NOMO-1 treated with dmso at 0.1 percent for 144 hours (cell line): Measurements from ENCODE around the gene HSPA12A.

Experiments
- DNase-seq: peaks from one replicate; lab custom pipeline; 2025; ENCODE audit not compliant: unreplicated experiment; lab: John Stamatoyannopoulos, UW

The HSPA12A gene

GRCh38 chr10:116669832-116670644, 72.3 kb downstream of the HSPA12A start:
- no peak for DNase-seq

DNA sequence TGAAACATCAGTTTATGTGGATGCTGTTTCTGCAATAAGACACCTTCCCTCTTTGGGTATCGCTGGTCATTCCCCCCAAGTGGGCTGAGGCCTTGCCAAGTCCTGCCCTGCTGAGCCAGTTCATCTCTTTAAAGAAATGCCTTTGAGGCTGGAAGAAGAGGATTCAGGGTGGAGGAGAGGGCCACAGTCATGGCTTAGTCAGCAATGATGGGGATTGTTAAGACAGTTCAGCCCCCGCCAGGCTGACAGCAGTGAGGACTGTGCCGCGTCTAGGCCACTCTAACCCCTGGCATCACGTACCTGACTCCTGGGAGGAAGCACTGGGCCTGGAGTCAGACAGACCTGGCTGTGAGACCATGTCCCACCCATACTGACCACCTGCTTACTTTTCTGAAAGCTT, 73.3 kb downstream of the HSPA12A start:
- DNase-seq: no peak

DNA sequence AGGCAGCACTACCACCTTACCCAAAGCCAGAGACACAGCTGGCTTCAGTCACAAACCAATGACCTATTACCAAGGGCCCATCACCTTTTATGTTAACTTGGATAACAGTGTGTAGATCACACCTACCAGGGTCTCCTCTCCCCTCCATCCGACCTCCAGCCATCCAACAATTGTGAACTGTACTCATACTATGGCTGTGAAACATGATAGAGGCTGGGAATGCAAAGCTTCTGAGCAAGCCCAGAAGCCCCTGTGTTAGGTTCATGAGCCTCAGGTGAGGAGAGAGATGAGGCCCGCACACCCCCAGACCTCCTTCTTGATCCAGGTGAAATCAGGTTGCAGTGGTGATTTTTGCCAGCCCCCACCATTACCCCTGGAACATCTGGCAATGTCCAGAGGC, 73.9 kb downstream of the HSPA12A start:
- no peak for DNase-seq

- no peak for DNase-seq
Observed at GRCh38 chr10:116668018-116668417, 74.3 kb downstream of the HSPA12A start.

- DNase-seq: no peak
Observed at GRCh38 chr10:116667484-116667883, 74.9 kb downstream of the HSPA12A start.

GRCh38 chr10:116665541-116666125, 76.7 kb downstream of the HSPA12A start:
- no peak for DNase-seq

DNA sequence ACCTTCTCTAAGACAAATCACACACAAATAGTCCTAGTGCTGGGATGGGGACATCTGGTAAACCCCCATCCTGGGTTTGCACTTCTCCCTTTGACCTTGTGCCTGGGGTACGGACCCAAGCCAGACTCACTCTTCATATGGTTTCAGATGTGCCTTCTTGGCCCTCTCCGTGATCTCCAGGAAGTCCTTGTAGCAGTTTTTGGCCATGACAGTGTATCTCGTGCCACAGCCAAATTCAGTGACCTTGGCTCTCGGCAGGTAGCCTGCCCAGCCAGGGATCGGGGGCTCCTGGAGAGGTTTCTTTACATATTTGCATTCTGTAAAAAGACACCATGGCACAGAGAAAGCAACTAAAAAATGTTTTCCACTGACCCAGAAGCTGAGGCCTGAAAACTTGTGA, 77.7 kb downstream of the HSPA12A start:
- DNase-seq: no peak

GRCh38 chr10:116663342-116663741, 79.0 kb downstream of the HSPA12A start:
- DNase-seq: no peak

DNA sequence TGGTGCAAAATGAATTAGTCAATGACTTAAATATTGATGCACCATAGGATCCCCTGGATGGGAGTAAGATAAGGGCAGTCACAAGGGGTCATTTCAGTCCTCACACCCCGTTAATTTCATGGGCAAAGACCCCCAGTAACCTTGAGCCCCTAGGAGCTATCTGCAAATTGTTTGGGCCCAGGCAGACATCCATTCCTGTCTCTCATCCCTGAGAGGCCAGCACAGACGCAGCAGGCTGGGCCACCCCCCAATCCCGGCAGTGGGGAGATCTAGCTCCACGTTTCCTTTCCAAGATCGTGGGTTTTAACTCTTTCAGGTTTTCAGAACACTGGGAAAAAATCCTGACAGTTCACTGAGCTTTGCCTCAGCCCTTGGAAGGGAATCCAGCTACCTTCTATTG, 81.5 kb downstream of the HSPA12A start:
- DNase-seq: no peak

GRCh38 chr10:116659049-116659670, 83.2 kb downstream of the HSPA12A start:
- no peak for DNase-seq

DNA sequence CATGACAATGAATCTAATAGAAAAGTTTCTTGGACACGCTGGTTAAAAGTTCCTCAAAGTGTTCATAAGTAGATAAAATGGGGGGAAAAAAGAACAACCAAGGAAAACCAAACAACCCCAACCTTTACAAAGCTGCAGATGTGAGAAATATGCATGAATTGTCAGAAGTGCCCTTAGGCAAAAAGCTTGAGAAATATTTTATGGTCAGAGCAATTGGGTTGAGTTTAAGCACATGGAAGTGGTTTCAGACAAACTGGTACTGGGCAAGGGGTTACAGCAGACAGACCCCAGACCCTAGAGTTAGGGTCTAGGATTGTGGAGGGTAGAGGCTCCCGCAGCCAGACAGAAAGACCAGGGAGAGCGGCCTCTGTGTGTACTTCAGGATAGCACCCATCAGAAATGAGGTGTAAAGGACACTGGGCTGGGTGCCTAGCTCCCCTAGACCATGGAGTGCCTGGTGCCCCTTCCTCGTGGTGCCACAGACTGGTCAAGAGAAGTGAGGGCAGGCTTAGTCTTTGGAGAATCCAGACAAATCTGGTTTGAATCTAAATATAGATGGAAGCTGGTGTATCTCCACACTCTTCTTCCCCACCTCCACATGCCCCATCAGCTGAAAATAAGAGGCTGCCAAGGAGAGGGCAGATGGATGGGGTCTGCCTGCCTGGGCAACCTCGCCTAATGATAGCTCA, 84.4 kb downstream of the HSPA12A start:
- DNase-seq: no peak

DNA sequence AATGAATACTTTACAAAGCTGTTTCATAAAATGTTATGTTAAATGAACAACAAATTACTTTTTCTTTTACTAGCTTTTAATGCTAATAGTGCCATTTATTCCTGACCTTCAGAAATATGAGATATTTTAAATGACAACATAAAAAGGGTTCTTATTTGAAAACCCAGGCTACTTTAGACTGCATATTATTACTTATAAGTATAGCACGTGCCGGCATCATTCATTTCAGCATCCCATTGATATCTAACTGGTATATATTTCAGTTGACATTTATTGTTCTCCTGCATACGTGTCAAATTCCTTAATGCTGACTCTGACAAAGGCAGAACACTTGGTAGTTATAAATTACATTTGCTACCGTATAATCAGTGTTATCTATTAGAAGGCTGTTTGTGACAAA, 86.3 kb downstream of the HSPA12A start:
- DNase-seq: no peak

DNA sequence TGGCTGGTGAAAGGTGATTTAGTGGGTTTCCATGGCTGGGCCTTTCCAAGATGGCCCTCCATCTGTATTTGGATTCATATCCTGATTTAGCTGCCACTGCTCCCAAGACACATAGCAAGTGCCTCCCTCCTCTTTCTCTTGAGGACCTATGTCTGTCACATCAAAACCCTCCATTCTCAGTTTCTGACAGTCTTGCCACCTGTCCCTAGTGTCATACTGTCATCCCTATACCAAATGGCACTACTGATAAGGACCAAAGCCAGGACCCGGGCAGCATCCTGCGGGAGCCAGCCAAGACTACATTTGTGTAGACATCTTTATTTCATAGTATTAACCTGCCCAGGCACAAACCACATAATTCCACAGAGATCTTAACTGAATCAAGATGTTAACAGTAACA, 86.8 kb downstream of the HSPA12A start:
- no peak for DNase-seq

DNA sequence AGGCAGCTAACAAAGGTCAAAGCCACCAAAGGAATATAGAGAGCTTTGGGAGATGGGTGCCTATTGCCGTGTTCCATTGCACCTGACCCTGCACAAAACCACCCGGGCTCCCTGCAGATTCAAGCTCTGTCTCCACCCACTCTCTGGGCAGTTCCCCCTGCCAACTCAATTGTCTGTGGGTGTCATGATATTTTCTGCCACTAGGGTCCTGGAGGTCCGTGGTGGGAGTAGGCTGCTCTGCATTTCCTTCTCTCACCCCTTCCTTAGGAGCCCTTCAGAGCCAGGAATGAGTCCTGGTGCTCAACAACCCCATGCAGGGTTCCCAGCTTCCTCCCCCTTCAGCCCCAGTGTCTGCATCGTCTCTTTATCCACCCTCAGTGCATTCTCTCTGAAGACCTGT, 87.5 kb downstream of the HSPA12A start:
- no peak for DNase-seq

GRCh38 chr10:116653885-116654284, 88.5 kb downstream of the HSPA12A start:
- no peak for DNase-seq

DNA sequence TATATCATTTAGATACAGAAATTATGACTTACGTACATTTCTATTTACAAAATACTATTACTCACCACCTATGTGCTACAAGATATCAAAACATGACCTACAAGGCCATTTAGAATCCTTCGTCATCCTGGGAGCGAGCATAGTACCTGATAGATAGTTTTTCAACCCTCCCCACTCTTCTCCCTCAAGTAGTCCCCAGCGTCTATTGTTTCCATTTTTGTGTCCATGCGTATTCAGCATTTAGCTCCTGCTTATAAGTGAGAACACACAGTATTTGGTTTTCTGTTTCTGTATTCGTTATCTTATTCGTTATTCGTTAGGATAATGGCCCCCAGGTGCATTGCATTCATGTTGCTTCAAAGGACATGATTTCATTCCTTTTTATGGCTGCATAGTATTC, 93.5 kb downstream of the HSPA12A start:
- no peak for DNase-seq

DNA sequence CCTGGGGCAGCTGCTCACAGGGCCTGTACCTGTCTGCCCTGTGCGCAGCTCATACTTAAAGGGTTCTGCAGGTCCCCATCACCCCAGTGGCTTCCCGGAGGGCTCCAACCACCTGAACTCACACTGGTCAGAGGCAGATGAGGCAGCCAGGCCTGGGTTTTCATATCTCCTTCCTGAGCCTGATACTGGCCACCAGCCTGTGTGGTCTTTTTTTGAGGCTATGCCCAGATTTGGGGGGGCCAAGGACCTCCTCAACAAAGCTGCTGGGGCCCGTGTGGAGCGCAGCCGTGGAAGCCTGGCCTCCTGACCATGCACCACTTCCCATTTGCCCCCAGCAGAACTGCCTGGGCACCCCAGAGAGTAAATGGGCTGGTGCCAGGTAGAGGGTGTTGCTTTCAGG, 95.9 kb downstream of the HSPA12A start:
- DNase-seq: no peak

GRCh38 chr10:116637830-116638229, 104.5 kb downstream of the HSPA12A start:
- no peak for DNase-seq

DNA sequence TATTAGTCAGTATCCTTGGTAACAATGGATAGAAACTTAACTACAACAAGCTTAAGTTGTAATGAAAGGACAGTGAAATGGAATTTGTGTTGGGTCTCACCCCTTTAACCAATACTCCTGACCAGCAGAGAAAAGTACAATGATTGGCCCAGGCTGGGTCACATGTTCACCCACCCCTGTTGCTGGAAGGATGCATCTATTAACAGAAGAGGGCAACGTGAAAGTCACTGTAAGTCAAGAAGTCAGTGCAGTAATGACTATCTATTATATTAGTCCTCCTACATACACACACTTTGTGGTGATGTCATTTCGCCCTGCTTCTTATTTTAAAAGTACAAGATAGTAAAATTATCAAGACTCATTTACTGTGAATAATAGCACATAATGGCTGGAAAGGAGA, 105.4 kb downstream of the HSPA12A start:
- DNase-seq: no peak

DNA sequence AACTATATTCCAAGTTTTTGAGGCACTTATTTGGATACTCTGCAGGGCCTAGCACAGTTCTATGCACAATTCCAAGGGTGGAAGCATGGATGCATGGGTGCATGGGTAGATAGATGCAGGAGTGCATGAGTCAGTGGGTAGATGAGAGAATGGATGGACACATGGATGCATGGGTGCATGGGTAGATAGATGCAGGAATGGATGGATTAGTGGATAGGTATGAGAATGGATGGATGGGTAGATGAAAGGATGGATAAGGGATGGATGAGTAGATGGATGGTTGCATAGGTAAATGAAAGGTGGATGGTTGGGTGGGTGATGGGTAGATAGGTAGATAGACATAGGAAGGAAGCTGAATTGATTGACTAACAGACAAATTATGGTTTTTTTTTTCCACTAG, 106.0 kb downstream of the HSPA12A start:
- no peak for DNase-seq

GRCh38 chr10:116634126-116634975, 108.0 kb downstream of the HSPA12A start:
- no peak for DNase-seq
